Measurements from ENCODE around the gene EXD3. TPM values are rescaled to one million over a fixed set of nuclear protein-coding genes. Genes with fewer than 3 reads are reported as not detected.

The EXD3 gene
- total and polyA plus RNA-seq, 7 donors, result 8.9 to 29.7 (median 18.0) TPM

- H3K27ac ChIP-seq, result no peak overlapping the region
- no peaks in the 10 kb centered on the region for H3K9me3 ChIP-seq
- no peaks in the 10 kb centered on the region for H3K36me3 ChIP-seq
- TF ChIP-seq POLR2AphosphoS5 (IDR thresholded peaks at IDR 0.05), result no peak
- no peak for TF ChIP-seq POLR2A (IDR thresholded peaks at IDR 0.05)
- no peak for TF ChIP-seq CTCF (IDR thresholded peaks at IDR 0.05)
- TF ChIP-seq EP300 (IDR thresholded peaks at IDR 0.05), result no peak
- H3K4me3 ChIP-seq, result no peak overlapping the region
- intact Hi-C loops (cut with DNase I), result no loop called here
- no peaks in the 10 kb centered on the region for H3K27me3 ChIP-seq
- no peaks in the 10 kb centered on the region for H3K4me1 ChIP-seq
- no peak for DNase-seq
- 48 to 89% methylated on average over 19 of the region's 19 CpGs for WGBS, 2 donors
Observed at GRCh38 chr9:137326445-137327065, 96.4 kb downstream of the EXD3 start.

GRCh38 chr9:137325799-137326198 lies 97.2 kb downstream of the EXD3 start:
- no peak overlapping the region for H3K27ac ChIP-seq
- H3K36me3 ChIP-seq, result no peaks in the 10 kb centered on the region
- intact Hi-C loops (cut with DNase I), result no loop called here
- 95 to 96% methylated on average over 12 of the region's 12 CpGs for WGBS, 2 donors
- no peaks in the 10 kb centered on the region for H3K27me3 ChIP-seq
- H3K9me3 ChIP-seq, result no peaks in the 10 kb centered on the region
- H3K4me3 ChIP-seq, result no peak overlapping the region
- no peak for DNase-seq
- TF ChIP-seq POLR2A (IDR thresholded peaks at IDR 0.05) (no peak), POLR2AphosphoS5 (IDR thresholded peaks at IDR 0.05) (no peak), EP300 (IDR thresholded peaks at IDR 0.05) (no peak)
- peaks cover 0 to under 1% (median 0%) of the 10 kb centered on the region in 4 donors for H3K4me1 ChIP-seq

- 94 to 97% methylated on average over 10 of the region's 10 CpGs for WGBS, 2 donors
- no peak overlapping the region for H3K27ac ChIP-seq
- DNase-seq, result no peak
Observed at GRCh38 chr9:137325124-137325523, 97.8 kb downstream of the EXD3 start.

GRCh38 chr9:137323531-137324331 lies 99.2 kb downstream of the EXD3 start:
- no peaks in the 10 kb centered on the region for H3K9me3 ChIP-seq
- WGBS, 2 donors, result 95 to 96% methylated on average over 37 of the region's 37 CpGs
- peak; percentile 56 for DNase-seq
- no peak overlapping the region for H3K4me3 ChIP-seq
- H3K27ac ChIP-seq, result no peak overlapping the region
- H3K36me3 ChIP-seq, result no peaks in the 10 kb centered on the region
- H3K27me3 ChIP-seq, result no peaks in the 10 kb centered on the region
- intact Hi-C loops (cut with DNase I), result no loop called here
- peaks cover 0 to 4% (median 0%) of the 10 kb centered on the region in 4 donors for H3K4me1 ChIP-seq
- TF ChIP-seq POLR2AphosphoS5 (IDR thresholded peaks at IDR 0.05) (no peak), CTCF (IDR thresholded peaks at IDR 0.05) (no peak), EP300 (IDR thresholded peaks at IDR 0.05) (no peak), POLR2A (IDR thresholded peaks at IDR 0.05) (no peak)

More at GRCh38 chr9:137325124-137325523, 97.8 kb downstream of the EXD3 start:
- Histone ChIP-seq H3K4me1 (peaks cover 0 to 4% (median 0%) of the 10 kb centered on the region in 4 donors), H3K36me3 (no peaks in the 10 kb centered on the region), H3K9me3 (no peaks in the 10 kb centered on the region), H3K27me3 (no peaks in the 10 kb centered on the region), H3K4me3 (no peak overlapping the region)
- intact Hi-C loops (cut with DNase I), result no loop called here
- TF ChIP-seq CTCF (IDR thresholded peaks at IDR 0.05), result no peak

- Histone ChIP-seq H3K27ac (no peak overlapping the region), H3K27me3 (peaks cover 2 to 13% (median 8%) of the 10 kb centered on the region in 3 donors), H3K36me3 (no peaks in the 10 kb centered on the region), H3K4me3 (no peak overlapping the region), H3K9me3 (no peaks in the 10 kb centered on the region), H3K4me1 (peaks cover 0 to 6% (median under 1%) of the 10 kb centered on the region in 4 donors)
- DNase-seq, result peak; percentile 38
- intact Hi-C loops (cut with DNase I), result no loop called here
- no peak for TF ChIP-seq POLR2AphosphoS5 (IDR thresholded peaks at IDR 0.05)
- TF ChIP-seq POLR2A (IDR thresholded peaks at IDR 0.05), result no peak
- TF ChIP-seq CTCF (IDR thresholded peaks at IDR 0.05), result no peak
- TF ChIP-seq EP300 (IDR thresholded peaks at IDR 0.05), result no peak
- 94 to 95% methylated on average over 22 of the region's 22 CpGs for WGBS, 2 donors
Observed at GRCh38 chr9:137321726-137322361, 101.1 kb downstream of the EXD3 start.

Data from sigmoid colon (tissue), 7 donors.